Caco-2 (cell line): ENCODE data around the gene C9orf72. TPM values are rescaled to one million over a fixed set of nuclear protein-coding genes. Genes with fewer than 3 reads are reported as not detected.

Experiments used
- total RNA-seq: library from RNA; stranded (reverse); gene quantifications from 2 replicates; pipeline ENCODE4 v1.2.3, GENCODE V29; 2022

C9orf72 gene
- total RNA-seq, 1 experiment from 2014 or later = 3.6 TPM

Other genes starting within 250 kb of the C9orf72 start
- not detected in 2 replicates for gene IFNK, start 49.2 kb downstream of the C9orf72 start, total RNA-seq
- gene MOB3B, start 43.7 kb downstream of the C9orf72 start, total RNA-seq = 4.7 and 5.3 TPM in 2 replicates